AG09309 (cell line): Measurements from ENCODE around the gene SOD1.

Experiments
- DNase-seq: peaks from one replicate; pipeline ENCODE4 v3.0.0-alpha.2; 2010; ENCODE audit warnings: low read depth
- H3K4me3 ChIP-seq: 2 replicates; pipeline ENCODE4 v1.5.1; 2011; ENCODE audit warnings: mild to moderate bottlenecking, low read depth, low read length, moderate library complexity; ENCODE audit not compliant: control insufficient read depth
- CTCF ChIP-seq: IDR thresholded peaks from 2 replicates; pipeline ENCODE4 v1.5.1; 2011; ENCODE audit warnings: mild to moderate bottlenecking, low read depth, low read length, inconsistent platforms; ENCODE audit not compliant: insufficient read depth, control insufficient read depth; ENCODE audit errors: missing control alignments

Gene SOD1

GRCh38 chr21:31682620-31683019, 23.1 kb downstream of the SOD1 start:
- TF ChIP-seq CTCF: no peak
- no peak overlapping the region for H3K4me3 ChIP-seq
- no peak for DNase-seq

- DNase-seq: no peak
- peak; percentile 2 for TF ChIP-seq CTCF
- no peak overlapping the region for H3K4me3 ChIP-seq
Measured at GRCh38 chr21:31683029-31683428, 23.5 kb downstream of the SOD1 start.

- DNase-seq: no peak
- no peak for TF ChIP-seq CTCF
- no peak overlapping the region for H3K4me3 ChIP-seq
Measured at GRCh38 chr21:31684918-31685317, 25.4 kb downstream of the SOD1 start.

- H3K4me3 ChIP-seq: no peak overlapping the region
- no peak for TF ChIP-seq CTCF
- DNase-seq: no peak
Measured at GRCh38 chr21:31686272-31686915, 26.9 kb downstream of the SOD1 start.

GRCh38 chr21:31687108-31687507, 27.6 kb downstream of the SOD1 start:
- no peak for TF ChIP-seq CTCF
- no peak overlapping the region for H3K4me3 ChIP-seq
- DNase-seq: no peak

- DNase-seq: no peak
- H3K4me3 ChIP-seq: no peak overlapping the region
- TF ChIP-seq CTCF: no peak
Measured at GRCh38 chr21:31688603-31689368, 29.3 kb downstream of the SOD1 start.
